Left lung (tissue), 10 donors: Measurements from ENCODE around the gene GPHA2. TPM values are rescaled to one million over a fixed set of nuclear protein-coding genes. Genes with fewer than 3 reads are reported as not detected.

Experiments
- ATAC-seq: fragments of 200-7000 bp; cut with Tn5 transposase; one replicate; pipeline ENCODE4 v1.9.1; 2020; ENCODE audit warnings: moderate library complexity
- DNase-seq, 4 donors: peaks; one replicate each; pipeline ENCODE4 v3.0.0-alpha.2; 2013 to 2020
- H3K27ac ChIP-seq, 2 donors: fragments of 200-600 bp; sonication (generic) in 1 of 2; one replicate each; pipeline versions ENCODE4 v1.5.0 to v1.8.0; 2020 to 2021
- H3K27me3 ChIP-seq, 2 donors: fragments of 200-600 bp; sonication (generic) in 1 of 2; one replicate each; pipeline versions ENCODE4 v1.5.0 to v1.8.0; 2020 to 2021
- H3K36me3 ChIP-seq, 2 donors: fragments of 200-600 bp; sonication (generic) in 1 of 2; one replicate each; pipeline versions ENCODE4 v1.5.0 to v1.8.0; 2020 to 2021
- H3K4me1 ChIP-seq, 2 donors: fragments of 200-600 bp; one replicate each; pipeline ENCODE4 v1.8.0; 2021
- H3K4me3 ChIP-seq, 2 donors: fragments of 200-600 bp; sonication (generic) in 1 of 2; one replicate each; pipeline versions ENCODE4 v1.5.0 to v1.8.0; 2020 to 2021; ENCODE audit warnings: mild to moderate bottlenecking in 1 of 2
- H3K9me3 ChIP-seq, 2 donors: fragments of 200-600 bp; sonication (generic) in 1 of 2; one replicate each; pipeline versions ENCODE4 v1.5.0 to v1.8.0; 2020 to 2021
- intact Hi-C, 2 donors: fragments of 100-400 bp; cut with DNase I; formaldehyde crosslinking; loops; one replicate each; pipeline versions ENCODE4 v1.11.2 to v1.14.2; 2022
- polyA plus RNA-seq, 6 donors: library from polyadenylated mRNA; unstranded; fragments of 120-200 nt; gene quantifications; one replicate each; pipeline ENCODE4 v1.2.1, GENCODE V29; 2013; ENCODE audit not compliant: insufficient read length in 6 of 6
- total RNA-seq, 2 donors: library from RNA; stranded (reverse); fragmentation: NEBNext Ultra II Directional; extraction: Animal tissue kit (Norgen Biotek cat#: 25700); gene quantifications; one replicate each; pipeline ENCODE4 v1.2.1, GENCODE V29; 2021
- TF ChIP-seq, protein P1 (sequence below), 2 donors: fragments of 200-600 bp; sonication (generic) in 1 of 2; IDR thresholded peaks; one replicate each; pipeline versions ENCODE4 v1.5.0 to v1.8.0; 2021; ENCODE audit warnings: antibody characterized with exemption in 2 of 2
- donor health status: DM: no; HTN: yes; CAD: no.
- donor health status: DM: no; HTN: no; CAD: no.

GPHA2 gene
- total and polyA plus RNA-seq, 8 donors = 0.25 to 0.60 (median 0.49) TPM; not detected in 5

DNA sequence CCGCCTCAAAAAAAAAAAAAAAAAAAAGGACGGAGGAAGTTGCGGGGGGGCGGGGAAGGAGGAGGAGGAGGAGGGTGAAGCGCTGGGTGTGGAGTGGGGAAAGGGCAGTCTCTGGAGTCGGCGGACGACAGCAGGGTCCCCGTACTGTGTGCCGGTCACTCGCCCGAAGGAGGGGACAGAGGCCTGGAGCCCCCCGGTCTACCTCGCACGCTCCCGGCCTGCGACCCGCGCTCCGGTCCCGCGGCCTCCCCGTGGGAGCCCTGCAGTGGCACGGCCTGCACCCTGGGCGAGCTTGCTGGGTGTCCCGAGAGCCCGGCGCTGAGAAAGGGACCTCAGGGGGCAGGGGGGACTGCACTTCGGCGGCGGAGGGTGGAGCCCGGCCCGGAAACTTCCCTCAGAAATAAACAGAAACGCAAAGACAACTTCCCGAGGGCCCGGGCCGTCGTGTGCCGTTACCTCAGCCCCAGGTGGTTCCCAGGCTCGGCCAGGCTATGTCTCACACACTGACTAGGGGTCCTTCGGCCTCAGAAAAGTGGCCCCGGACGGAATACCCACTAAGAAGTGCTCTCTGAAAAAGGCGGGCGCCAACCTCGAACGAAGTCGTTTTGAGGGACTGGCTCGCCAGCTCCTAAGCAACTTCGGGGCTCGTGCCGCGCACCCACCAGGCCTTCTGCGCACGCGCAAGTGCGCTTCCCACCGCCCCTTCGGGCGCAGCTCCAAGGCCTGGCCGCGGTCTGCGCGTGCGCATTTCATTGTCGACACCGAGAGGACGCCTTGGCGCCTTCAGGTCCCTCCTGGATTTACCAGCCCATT lies 35.9 kb upstream of the GPHA2 start, which contains the start of gene MAJIN:
Gene MAJIN, minus strand, starts transcription at position 688 of the 813 bp plus-strand sequence. CDS start 12,703 bp downstream, outside the sequence.
- Histone ChIP-seq H3K4me1 (peaks cover 0 to 9% of the 10 kb centered on the region in 2 donors), H3K27me3 (peaks cover 0 to 30% of the 10 kb centered on the region in 2 donors), H3K27ac (peak within 1 kb of the TSS in 1 of 2 donors; percentile 64), H3K36me3 (no peaks in the 10 kb centered on the region), H3K9me3 (no peaks in the 10 kb centered on the region), H3K4me3 (peak within 1 kb of the TSS; percentile 30 to 32)
- DNase-seq (peak; percentile 68 to 94 (median 86)), ATAC-seq (peak; percentile 77)
- intact Hi-C loops = no loop called here
- TF ChIP-seq, protein P1, sequence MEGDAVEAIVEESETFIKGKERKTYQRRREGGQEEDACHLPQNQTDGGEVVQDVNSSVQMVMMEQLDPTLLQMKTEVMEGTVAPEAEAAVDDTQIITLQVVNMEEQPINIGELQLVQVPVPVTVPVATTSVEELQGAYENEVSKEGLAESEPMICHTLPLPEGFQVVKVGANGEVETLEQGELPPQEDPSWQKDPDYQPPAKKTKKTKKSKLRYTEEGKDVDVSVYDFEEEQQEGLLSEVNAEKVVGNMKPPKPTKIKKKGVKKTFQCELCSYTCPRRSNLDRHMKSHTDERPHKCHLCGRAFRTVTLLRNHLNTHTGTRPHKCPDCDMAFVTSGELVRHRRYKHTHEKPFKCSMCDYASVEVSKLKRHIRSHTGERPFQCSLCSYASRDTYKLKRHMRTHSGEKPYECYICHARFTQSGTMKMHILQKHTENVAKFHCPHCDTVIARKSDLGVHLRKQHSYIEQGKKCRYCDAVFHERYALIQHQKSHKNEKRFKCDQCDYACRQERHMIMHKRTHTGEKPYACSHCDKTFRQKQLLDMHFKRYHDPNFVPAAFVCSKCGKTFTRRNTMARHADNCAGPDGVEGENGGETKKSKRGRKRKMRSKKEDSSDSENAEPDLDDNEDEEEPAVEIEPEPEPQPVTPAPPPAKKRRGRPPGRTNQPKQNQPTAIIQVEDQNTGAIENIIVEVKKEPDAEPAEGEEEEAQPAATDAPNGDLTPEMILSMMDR (IDR thresholded peaks at IDR 0.05) = no peak

DNA sequence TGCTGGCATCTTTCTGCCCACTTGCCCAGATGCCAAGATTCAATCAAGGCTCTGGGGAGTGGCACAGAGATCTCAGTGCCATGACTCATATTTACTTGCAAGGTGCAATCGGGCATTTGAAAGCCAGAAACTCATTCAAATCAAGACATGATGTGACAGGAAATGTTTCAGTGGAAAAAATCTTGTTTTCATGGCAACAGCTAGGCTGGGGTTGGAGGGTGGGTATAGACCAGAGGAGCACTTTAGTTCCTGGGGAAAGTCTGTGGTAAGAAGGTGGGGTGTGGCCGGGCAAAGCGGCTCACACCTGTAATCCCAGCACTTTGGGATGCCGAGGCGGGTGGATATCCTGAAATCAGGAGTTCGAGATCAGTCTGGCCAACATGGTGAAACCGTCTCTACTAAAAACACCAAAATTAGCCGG lies 35.0 kb upstream of the GPHA2 start:
- H3K9me3 ChIP-seq = no peaks in the 10 kb centered on the region
- TF ChIP-seq, protein P1 (IDR thresholded peaks at IDR 0.05) = no peak
- no peak overlapping the region for H3K27ac ChIP-seq
- intact Hi-C loops = no loop called here
- H3K4me3 ChIP-seq = no peak overlapping the region
- H3K4me1 ChIP-seq = peaks cover 0 to 9% of the 10 kb centered on the region in 2 donors
- no peaks in the 10 kb centered on the region for H3K36me3 ChIP-seq
- ATAC-seq = peak; percentile 73
- H3K27me3 ChIP-seq = peaks cover 0 to 30% of the 10 kb centered on the region in 2 donors
- peak in 1 of 4 donors; percentile 13 for DNase-seq

DNA sequence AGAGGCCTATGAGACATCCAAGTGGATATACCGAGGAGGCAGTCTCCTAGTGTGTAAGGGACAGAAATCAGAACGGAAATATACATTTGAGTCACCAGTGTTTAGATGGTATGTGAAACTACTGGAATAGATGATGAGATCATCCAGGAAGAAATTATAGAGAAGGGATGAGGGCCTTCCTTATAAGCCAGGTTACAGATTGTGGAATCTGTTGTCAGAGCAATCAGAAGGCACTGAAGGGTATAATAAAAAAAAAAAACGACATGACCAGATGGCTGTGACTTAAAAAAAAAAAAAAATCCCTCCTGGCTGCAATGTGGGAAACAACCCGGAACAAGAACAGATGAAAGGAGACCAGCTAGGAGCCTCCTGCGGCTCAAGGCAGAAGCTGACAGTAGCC lies 33.5 kb upstream of the GPHA2 start:
- intact Hi-C loops = no loop called here
- ATAC-seq = no peak
- peaks cover 0 to 9% of the 10 kb centered on the region in 2 donors for H3K4me1 ChIP-seq
- no peaks in the 10 kb centered on the region for H3K36me3 ChIP-seq
- no peak overlapping the region for H3K27ac ChIP-seq
- no peaks in the 10 kb centered on the region for H3K9me3 ChIP-seq
- no peak for DNase-seq
- TF ChIP-seq, protein P1 (IDR thresholded peaks at IDR 0.05) = no peak
- H3K27me3 ChIP-seq = peaks cover 0 to 30% of the 10 kb centered on the region in 2 donors
- no peak overlapping the region for H3K4me3 ChIP-seq

DNA sequence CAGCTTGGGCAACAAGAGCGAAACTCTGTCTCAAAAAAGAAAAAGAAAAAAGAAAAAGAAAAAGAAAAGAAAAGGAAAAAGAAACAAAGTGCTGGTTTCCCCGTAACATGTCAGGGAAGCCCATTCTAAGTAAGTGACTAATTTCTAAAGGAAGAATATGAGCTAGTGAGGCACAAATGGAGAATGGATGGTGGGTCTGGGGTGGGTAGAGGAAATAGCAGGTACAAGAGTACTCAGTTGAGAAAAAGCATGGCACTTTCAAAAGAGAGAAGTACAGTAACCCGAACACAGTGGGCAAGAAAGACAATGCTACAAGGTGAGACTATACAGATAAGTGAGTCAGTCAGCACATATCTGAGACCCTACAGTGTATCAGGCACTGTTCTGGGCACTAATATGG lies 31.7 kb upstream of the GPHA2 start:
- Histone ChIP-seq H3K36me3 (no peaks in the 10 kb centered on the region), H3K4me1 (peaks cover 0 to 9% of the 10 kb centered on the region in 2 donors), H3K9me3 (no peaks in the 10 kb centered on the region), H3K27me3 (peaks cover 0 to 18% of the 10 kb centered on the region in 2 donors), H3K27ac (no peak overlapping the region), H3K4me3 (no peak overlapping the region)
- ATAC-seq (no peak), DNase-seq (no peak)
- TF ChIP-seq, protein P1 (IDR thresholded peaks at IDR 0.05) = no peak
- intact Hi-C loops = no loop called here

DNA sequence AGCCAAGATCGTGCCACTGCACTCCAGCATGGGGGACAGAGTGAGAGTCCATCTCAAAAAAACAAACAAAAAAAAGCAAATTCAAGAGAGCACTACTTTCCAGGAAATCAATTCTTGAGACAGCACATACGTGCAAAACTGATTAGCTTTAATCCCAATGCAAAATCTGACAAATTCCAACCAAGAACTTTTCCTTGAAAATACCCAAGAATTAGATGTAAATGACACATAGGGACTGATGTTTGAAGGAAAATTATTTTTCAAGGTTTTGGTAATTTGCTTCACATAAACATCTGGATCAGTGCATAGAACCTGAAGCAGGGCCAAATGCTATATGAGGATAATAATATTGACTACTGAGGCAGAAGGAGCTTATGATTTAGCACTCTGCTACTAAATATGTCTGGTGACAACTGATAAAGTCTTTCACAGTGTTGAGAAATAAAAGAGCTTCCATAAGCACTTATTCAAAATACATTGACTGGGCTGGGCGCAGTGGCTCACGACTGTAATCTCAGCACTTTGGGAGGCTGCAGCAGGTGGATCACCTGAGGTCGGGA lies 27.5 kb upstream of the GPHA2 start:
- Histone ChIP-seq H3K27ac (no peak overlapping the region), H3K9me3 (no peaks in the 10 kb centered on the region), H3K4me3 (no peak overlapping the region), H3K4me1 (no peaks in the 10 kb centered on the region), H3K27me3 (no peaks in the 10 kb centered on the region), H3K36me3 (no peaks in the 10 kb centered on the region)
- TF ChIP-seq, protein P1 (IDR thresholded peaks at IDR 0.05) = no peak
- intact Hi-C loops = no loop called here
- DNase-seq (no peak), ATAC-seq (no peak)
